Activated CD4-positive, alpha-beta T cell treated with anti-CD3 and anti-CD28 coated beads, Interleukin-2, Interleukin-6, amounts not matched to agents 100 ng/mL and 50 ng/mL, durations not matched to agents 16 hours and 8 hours (primary cell): ENCODE measurements around the gene RPL35.
A peak's percentile ranks its signal among the peaks of the same experiment; 100 is the strongest.

Experiments used
- DNase-seq: peaks from one replicate; pipeline ENCODE4 v3.0.0-alpha.2; 2020

Gene RPL35

GRCh38 chr9:124861342-124862229 lies at the start of gene RPL35, which contains the start of gene ARPC5L:
RPL35 (minus strand) TSS chr9:124861957; CDS start chr9:124861912, 45 bp downstream.
ARPC5L (plus strand) TSS chr9:124862130; CDS start chr9:124869291, 7,161 bp downstream.
- DNase-seq: peak; percentile 97

- no peak for DNase-seq
These were observed 46.3 kb upstream of the RPL35 start for GRCh38 chr9:124908098-124908497.

GRCh38 chr9:124906966-124907365 lies 45.2 kb upstream of the RPL35 start:
- DNase-seq: no peak

DNA sequence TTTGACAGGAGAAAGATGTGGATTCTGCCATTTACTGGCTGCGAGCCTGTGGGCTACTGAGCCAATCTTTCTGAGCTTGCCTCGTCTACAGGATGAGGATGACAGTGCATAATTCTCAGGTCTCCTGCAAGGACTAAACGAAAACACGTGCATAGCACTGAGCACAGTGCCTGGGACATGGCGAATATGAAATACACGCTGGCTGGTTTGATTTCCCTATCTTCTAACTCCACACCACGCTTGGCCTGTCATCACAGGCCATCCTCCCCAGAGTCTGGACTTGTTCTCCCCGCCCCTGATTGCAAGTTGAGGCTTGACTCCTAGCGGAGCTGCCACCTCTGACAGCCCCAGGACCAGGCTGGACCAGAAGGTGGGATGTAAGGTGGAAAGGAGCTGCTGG lies 38.1 kb upstream of the RPL35 start:
- no peak for DNase-seq

DNA sequence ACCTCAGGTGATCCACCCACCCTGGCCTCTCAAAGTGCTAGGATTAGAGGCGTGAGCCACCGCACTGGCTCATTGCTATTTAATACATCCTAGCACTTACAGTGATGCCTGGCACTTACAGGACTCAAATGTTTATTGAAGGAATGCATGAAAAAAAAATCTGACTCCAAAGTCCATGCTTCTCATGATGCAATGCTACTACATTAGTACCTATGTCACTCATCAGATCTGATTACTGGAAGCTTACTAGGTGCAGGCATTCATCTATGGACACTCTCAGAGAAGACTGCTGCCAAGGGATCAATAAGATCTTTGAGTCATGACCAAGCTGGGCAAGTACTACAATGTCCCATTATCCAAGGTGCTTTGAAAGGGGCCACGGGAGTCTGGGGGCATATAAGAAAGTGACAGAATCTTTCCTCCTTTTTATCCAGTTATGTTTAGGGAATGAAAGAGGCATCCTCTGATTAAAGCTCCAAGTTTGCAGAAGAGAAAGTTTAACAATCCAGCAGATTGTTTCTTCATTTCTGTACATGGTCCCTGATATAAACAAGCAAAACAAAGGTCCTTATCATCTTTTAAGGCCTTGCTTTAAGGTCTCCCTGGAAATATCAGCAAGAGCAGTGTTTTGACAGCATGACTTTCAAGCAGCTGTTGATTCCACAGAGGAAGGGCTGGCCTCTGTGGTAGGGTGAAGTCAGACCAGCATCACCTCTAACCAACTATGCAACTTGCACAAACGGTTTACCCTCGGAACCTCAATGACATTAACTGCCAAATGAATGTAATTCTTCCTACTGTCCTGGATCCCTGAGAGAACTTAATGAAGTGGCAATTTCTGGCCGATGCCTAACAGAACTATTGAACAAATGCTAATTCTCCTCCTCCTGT lies 36.1 kb upstream of the RPL35 start:
- no peak for DNase-seq

- DNase-seq: peak; percentile 38
These were observed 33.0 kb upstream of the RPL35 start for GRCh38 chr9:124894741-124895170.

DNA sequence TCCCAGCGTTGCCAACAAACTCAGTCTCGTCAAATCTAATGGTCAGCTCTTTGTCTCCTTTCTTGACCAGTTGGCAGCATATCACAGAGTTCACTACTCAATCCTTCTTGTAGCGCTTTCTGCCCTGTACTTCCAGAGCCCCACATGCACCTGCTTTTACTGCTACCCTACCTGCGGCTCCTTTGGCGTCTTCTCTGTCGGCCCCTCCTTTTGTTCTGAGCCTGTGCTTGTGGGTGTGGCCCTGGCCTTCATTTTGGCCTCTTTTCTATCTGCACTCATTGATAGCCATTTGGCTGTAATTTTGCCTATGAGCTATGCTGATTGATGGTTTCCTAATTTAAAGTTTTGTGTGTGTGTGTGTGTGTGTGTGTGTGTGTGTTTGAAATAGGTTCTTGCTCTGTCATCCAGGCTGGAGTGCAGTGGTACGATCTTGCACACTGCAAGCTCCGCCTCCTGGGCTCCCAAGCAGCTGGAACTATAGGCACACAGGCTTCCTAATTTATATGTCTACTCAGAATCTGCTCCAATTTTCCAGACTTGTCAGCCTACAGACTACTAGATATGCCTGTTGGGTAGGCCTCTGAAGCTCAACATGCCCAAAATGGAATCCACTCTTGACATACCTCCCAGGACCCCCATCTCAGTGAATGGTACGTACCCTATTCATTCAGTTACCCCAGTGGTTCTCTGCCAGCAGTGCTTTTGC lies 32.4 kb upstream of the RPL35 start:
- DNase-seq: no peak

- DNase-seq: no peak
These were observed 28.4 kb upstream of the RPL35 start for GRCh38 chr9:124890179-124890578.

DNA sequence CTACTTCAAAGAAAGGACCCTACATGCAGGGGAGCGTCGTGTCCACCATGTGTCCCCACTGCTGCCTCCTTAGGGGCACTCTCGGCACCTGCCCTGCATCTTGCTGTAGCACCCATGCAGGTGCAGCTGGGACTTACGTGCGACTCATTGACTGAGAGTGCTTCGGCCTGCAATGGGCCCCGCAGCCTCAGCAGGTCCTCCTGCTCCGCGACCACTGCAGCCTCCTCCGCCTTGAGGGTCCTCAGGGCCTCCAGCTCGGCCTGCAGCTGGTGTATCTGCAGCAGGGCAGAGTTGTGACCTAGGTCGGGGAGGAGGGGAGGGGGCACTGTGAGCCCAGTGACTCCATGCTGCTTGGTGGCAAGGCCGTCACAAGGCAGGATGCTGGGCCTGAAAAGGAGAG lies 27.2 kb upstream of the RPL35 start:
- no peak for DNase-seq

DNA sequence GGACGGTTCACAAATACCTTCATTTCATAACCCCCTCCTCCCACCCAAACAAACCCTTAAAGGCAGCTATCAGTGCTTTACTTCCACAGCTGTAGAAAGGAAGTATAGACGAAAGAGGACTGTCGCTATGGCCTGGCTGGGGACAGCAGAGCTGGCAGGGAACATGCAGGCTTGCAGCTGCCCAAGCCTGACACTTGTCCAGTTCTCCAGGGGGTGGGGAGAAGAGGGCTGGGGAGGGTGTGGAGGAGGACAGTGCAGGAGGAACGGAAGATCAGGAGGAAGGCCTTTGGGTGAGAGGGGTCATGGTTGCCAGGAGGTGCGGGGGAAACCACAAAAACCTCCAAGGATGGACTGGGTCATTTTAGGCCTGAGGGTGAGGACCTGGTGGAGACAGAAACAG lies 26.1 kb upstream of the RPL35 start:
- DNase-seq: no peak

- no peak for DNase-seq
These were observed 25.2 kb upstream of the RPL35 start for GRCh38 chr9:124886866-124887492.

GRCh38 chr9:124886461-124886860 lies 24.7 kb upstream of the RPL35 start:
- DNase-seq: no peak

DNA sequence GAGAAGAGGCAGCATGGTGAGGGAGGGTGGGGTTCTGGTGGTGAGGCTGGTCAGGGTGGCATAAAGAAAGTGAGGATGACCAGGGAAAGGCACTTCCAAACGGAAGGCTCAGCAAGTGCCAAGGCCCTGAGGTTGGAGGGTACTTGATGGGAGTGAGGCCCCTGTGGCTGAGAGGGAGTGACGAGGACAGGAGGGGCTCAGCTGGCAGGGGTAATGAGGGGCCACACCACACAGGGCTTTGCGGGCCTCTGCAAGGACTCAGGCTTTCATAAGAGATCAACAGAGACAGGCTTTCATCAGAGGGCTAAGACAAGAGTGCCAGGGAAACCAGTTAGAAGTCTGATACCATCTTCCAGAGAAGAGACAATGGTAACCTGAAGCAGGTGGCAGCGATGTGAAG lies 23.8 kb upstream of the RPL35 start:
- DNase-seq: no peak

GRCh38 chr9:124884376-124884775 lies 22.6 kb upstream of the RPL35 start:
- DNase-seq: no peak

DNA sequence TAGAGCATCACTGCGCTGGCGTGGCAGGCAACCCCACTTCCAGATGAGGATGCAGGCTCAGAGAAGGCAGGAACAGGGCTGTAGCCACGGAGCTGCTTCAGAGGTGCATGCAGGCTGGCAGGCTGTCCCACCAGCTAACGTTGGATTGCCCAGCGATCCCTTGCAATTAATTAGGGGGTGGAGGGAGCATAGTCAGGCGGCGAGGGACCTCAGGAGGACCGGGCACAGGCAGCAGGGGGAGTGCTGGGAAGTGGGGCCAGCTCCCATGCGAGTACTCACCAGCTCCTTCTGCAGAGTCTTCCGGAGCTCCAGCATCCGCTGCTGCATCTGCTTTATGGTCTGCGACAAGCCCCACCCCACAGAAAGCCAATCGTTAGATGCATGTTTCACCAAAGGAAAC lies 20.5 kb upstream of the RPL35 start:
- DNase-seq: no peak

GRCh38 chr9:124881138-124881743 lies 19.5 kb upstream of the RPL35 start:
- no peak for DNase-seq

GRCh38 chr9:124880501-124880900 lies 18.7 kb upstream of the RPL35 start:
- DNase-seq: no peak

GRCh38 chr9:124879226-124879625 lies 17.5 kb upstream of the RPL35 start:
- no peak for DNase-seq

GRCh38 chr9:124878518-124878917 lies 16.8 kb upstream of the RPL35 start:
- no peak for DNase-seq

- DNase-seq: no peak
These were observed 16.3 kb upstream of the RPL35 start for GRCh38 chr9:124878021-124878420.

DNA sequence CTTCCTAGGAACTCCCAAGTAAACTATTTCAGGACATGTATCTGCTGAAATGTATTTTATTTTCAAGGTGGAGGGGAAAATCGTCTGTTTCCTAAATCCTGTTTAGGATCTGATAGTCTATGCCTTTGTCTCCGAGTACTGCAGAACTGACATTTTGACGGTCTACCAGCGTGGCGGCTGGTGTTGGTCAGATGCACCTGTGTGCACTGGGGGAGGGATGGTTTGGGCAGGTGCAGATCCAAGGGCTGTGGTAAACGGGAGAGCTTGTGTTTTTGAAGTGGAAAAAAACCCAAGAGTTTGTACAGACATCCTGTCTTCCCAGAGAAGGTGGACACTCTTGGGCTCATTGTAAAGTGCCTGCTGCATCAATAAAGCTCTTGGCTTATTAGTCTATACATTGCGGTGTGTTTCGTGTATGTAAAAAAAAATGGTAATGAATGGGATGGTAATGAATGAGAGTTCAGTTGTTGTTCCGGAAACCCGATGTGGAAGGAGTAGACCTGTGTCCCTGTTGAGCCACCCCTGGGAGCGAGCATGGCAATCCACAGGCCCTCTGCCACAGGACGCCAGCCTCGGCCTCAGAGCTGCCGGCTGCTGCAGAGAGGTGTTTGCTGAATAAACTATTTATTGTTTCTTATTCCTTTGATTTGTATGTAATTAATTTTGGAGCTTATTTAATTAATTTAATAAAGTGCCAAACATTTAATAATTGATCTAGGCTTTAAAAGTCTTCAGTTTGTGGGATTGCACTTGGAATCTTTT lies 15.4 kb upstream of the RPL35 start:
- DNase-seq: no peak
